Measurements from ENCODE around the gene PLCL2. TPM values are rescaled to one million over a fixed set of nuclear protein-coding genes. Genes with fewer than 3 reads are reported as not detected.

Gene PLCL2
- total and polyA plus RNA-seq, 2 donors (not counting 3 experiments of a cell fraction or from before 2014, with no cell fraction given), result 2.3 to 10.7 TPM

DNA sequence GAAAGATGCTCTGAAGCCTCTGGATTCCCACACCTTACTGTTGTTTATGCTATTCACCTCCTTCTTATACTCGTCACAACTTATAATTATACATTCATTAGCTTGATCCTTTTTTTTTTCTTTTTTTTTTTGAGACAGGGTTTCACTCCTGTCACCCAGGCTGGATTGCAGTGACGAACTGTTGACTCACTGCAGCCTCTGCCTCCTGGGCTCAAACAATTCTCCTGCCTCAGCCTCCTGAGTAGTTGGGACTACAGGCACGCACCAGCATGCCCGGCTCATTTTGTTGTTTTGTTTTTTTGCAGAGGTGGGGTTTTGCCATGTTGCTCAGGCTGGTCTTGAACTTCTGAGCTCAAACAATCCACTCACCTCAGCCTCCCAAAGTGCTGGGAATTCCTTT lies 143.6 kb downstream of the PLCL2 start:
- Histone ChIP-seq H3K4me2 (ENCODE audit: insufficient read depth, low read length) (no peak overlapping the region), H3K36me3 (ENCODE audit: control insufficient read depth in 2 of 2, extremely low read depth in 1 of 2, insufficient read depth in 2 of 2, low read length in 2 of 2) (no peaks in the 10 kb centered on the region), H3K79me2 (ENCODE audit: control insufficient read depth, insufficient read depth, low read length) (no peaks in the 10 kb centered on the region), H3K9me1 (replicated peaks; ENCODE audit: control insufficient read depth, extremely low read depth, insufficient read depth, low read length) (no peaks in the 10 kb centered on the region), H4K20me1 (replicated peaks; ENCODE audit: control insufficient read depth, extremely low read depth, insufficient read depth, low read length) (no peaks in the 10 kb centered on the region), H3K4me3 (replicated peaks in 1 of 3; ENCODE audit: insufficient read depth in 1 of 3, low read depth in 1 of 3, low read length in 3 of 3) (no peak overlapping the region), H3K9me3 (replicated peaks; ENCODE audit: control insufficient read depth, insufficient read depth, low read length) (no peaks in the 10 kb centered on the region), H2AFZ (ENCODE audit: low read depth, low read length) (no peak overlapping the region), H3K27me3 (ENCODE audit: control insufficient read depth in 2 of 2, insufficient read depth in 2 of 2, low read length in 2 of 2) (no peaks in the 10 kb centered on the region), H3K27ac (ENCODE audit: insufficient read depth, low read depth, low read length) (no peak overlapping the region), H3K9ac (replicated peaks; ENCODE audit: extremely low read depth, insufficient read depth, low read length) (no peak overlapping the region), H3K4me1 (ENCODE audit: control insufficient read depth, extremely low read depth, insufficient read depth, low read length) (no peaks in the 10 kb centered on the region)
- FAIRE-seq (no peak), DNase-seq (ENCODE audit: low read depth, low spot score) (no peak)
- ChIA-PET POLR2A (no interaction called here), CTCF (interaction anchor here (1.0 to 1.8 kb wide), 2 partner anchors 144 to 199 kb away, joined by 4 to 15 read pairs; partner anchors contain the start of gene PLCL2)
- no TSS peak for BruUV-seq (replicated peaks)
- dilution Hi-C loops (cut with MboI; ENCODE audit: extremely low pct_ligation_motif_present, low sequenced_read_pairs) (no loop called here), intact Hi-C loops (cut with micrococcal nuclease) (no loop called here)
- TF ChIP-seq, protein P1, sequence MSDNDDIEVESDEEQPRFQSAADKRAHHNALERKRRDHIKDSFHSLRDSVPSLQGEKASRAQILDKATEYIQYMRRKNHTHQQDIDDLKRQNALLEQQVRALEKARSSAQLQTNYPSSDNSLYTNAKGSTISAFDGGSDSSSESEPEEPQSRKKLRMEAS (IDR thresholded peaks at IDR 0.05; ENCODE audit: insufficient read depth, insufficient read length), result no peak
- TF ChIP-seq POLR2A (IDR thresholded peaks at IDR 0.05; ENCODE audit: low read depth, low read length) (no peak), MYC (IDR thresholded peaks at IDR 0.05; ENCODE audit: low read depth, low read length) (no peak)

DNA sequence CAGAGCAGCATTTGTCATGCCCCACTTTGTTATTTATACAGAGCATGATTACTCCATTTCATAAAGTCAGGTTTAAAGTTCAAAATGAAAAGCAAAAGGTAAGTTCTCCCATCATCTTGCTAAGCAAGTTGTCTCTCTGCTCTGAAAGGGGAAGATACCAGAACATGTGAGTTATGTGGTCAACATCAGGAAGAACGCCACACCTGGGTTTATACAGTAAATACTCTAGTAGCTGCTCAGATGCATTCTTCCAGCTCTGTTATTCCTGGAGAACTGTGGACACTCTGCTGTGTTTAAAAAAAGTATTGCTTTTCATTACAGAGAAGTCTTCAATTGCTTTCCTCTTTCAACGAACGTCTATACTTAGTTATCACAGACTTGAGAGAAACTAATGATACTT lies 145.7 kb downstream of the PLCL2 start:
- Histone ChIP-seq H2AFZ (ENCODE audit: low read depth, low read length) (no peak overlapping the region), H3K27me3 (ENCODE audit: control insufficient read depth in 2 of 2, insufficient read depth in 2 of 2, low read length in 2 of 2) (no peaks in the 10 kb centered on the region), H4K20me1 (replicated peaks; ENCODE audit: control insufficient read depth, extremely low read depth, insufficient read depth, low read length) (no peaks in the 10 kb centered on the region), H3K4me2 (ENCODE audit: insufficient read depth, low read length) (no peak overlapping the region), H3K27ac (ENCODE audit: insufficient read depth, low read depth, low read length) (no peak overlapping the region), H3K36me3 (ENCODE audit: control insufficient read depth in 2 of 2, extremely low read depth in 1 of 2, insufficient read depth in 2 of 2, low read length in 2 of 2) (no peaks in the 10 kb centered on the region), H3K79me2 (ENCODE audit: control insufficient read depth, insufficient read depth, low read length) (no peaks in the 10 kb centered on the region), H3K9ac (replicated peaks; ENCODE audit: extremely low read depth, insufficient read depth, low read length) (no peak overlapping the region), H3K9me1 (replicated peaks; ENCODE audit: control insufficient read depth, extremely low read depth, insufficient read depth, low read length) (no peaks in the 10 kb centered on the region), H3K4me1 (ENCODE audit: control insufficient read depth, extremely low read depth, insufficient read depth, low read length) (no peaks in the 10 kb centered on the region), H3K9me3 (replicated peaks; ENCODE audit: control insufficient read depth, insufficient read depth, low read length) (no peaks in the 10 kb centered on the region), H3K4me3 (replicated peaks in 1 of 3; ENCODE audit: insufficient read depth in 1 of 3, low read depth in 1 of 3, low read length in 3 of 3) (no peak overlapping the region)
- no TSS peak for BruUV-seq (replicated peaks)
- CTCF ChIA-PET, result interaction anchor here (1.1 to 1.8 kb wide), 5 partner anchors 9 to 202 kb away, joined by 3 to 15 read pairs (median 5); no protein-coding TSS in a partner anchor
- FAIRE-seq, result no peak
- no peak for DNase-seq (ENCODE audit: low read depth, low spot score)
- dilution Hi-C loops (cut with MboI; ENCODE audit: extremely low pct_ligation_motif_present, low sequenced_read_pairs), result no loop called here
- intact Hi-C loops (cut with micrococcal nuclease), result loop anchor here (1.0 kb wide), 1 partner anchor 9 kb away; no protein-coding TSS in a partner anchor
- TF ChIP-seq POLR2AphosphoS5 (IDR thresholded peaks at IDR 0.05; ENCODE audit: insufficient read depth, low read depth, low read length) (no peak), MYC (IDR thresholded peaks at IDR 0.05; ENCODE audit: low read depth, low read length) (no peak), POLR2A (IDR thresholded peaks at IDR 0.05; ENCODE audit: low read depth, low read length) (no peak), EZH2 (IDR thresholded peaks at IDR 0.05; ENCODE audit: borderline replicate concordance, low read depth, low read length, severe bottlenecking) (no peak), FOS (IDR thresholded peaks at IDR 0.05; ENCODE audit: borderline replicate concordance, insufficient read depth, low read length) (no peak), JUN (IDR thresholded peaks at IDR 0.05; ENCODE audit: borderline replicate concordance, insufficient read depth, insufficient read length, low read depth) (no peak)
- TF ChIP-seq, protein P1 (IDR thresholded peaks at IDR 0.05; ENCODE audit: insufficient read depth, insufficient read length), result no peak
- TF ChIP-seq, protein P2, sequence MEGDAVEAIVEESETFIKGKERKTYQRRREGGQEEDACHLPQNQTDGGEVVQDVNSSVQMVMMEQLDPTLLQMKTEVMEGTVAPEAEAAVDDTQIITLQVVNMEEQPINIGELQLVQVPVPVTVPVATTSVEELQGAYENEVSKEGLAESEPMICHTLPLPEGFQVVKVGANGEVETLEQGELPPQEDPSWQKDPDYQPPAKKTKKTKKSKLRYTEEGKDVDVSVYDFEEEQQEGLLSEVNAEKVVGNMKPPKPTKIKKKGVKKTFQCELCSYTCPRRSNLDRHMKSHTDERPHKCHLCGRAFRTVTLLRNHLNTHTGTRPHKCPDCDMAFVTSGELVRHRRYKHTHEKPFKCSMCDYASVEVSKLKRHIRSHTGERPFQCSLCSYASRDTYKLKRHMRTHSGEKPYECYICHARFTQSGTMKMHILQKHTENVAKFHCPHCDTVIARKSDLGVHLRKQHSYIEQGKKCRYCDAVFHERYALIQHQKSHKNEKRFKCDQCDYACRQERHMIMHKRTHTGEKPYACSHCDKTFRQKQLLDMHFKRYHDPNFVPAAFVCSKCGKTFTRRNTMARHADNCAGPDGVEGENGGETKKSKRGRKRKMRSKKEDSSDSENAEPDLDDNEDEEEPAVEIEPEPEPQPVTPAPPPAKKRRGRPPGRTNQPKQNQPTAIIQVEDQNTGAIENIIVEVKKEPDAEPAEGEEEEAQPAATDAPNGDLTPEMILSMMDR (IDR thresholded peaks at IDR 0.05; ENCODE audit: extremely low read depth in 1 of 2, insufficient read depth in 1 of 2, low read depth in 1 of 2, low read length in 2 of 2), result no peak
- POLR2A ChIA-PET, result no interaction called here
